GM19351 (cell line): ENCODE data around the gene MYOG.

Source experiments
- ATAC-seq: cut with Tn5 transposase; IDR thresholded peaks from one replicate; pipeline ENCODE4 v1.9.1; 2021; ENCODE audit warnings: mild to moderate bottlenecking, moderate library complexity; ENCODE audit not compliant: unreplicated experiment

MYOG gene

GRCh38 chr1:203072911-203073310, 12.9 kb downstream of the MYOG start:
- ATAC-seq, result no peak

- no peak for ATAC-seq
These were observed 13.7 kb downstream of the MYOG start for GRCh38 chr1:203072002-203072602.

DNA sequence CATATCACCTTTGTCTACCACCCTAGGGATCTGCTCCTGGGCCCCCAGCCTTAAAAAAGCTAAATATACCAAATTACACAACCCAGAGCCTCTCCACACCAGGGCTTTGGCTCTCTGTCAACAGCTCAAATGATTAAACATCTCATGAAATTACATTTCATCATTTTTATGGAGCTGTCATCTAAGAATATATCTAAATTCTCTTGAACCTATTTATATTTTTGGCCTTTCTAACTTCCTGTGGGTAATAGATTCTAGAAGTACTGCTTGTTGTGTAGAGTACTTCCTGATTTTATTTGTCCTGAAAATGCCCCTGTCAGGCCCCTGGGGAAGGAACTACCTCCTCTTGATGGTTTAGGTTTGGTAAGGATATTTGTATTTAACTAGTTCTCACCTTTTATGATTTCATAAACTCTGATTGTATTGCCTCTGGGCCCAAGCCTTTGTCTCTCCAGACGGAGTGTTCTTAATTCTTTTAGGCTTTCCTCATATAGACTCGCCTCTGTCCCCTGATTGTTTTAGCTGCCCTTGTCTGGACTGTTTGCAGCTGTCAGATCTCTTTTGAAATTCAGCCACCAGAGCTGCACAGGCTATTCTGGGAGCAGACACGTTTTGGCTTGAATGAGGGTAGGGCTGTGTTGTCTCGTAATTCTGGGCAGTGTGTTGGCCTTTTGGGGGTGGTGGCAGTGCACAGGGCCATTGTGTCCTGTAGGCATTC, 16.6 kb downstream of the MYOG start:
- ATAC-seq, result no peak

- ATAC-seq, result no peak
These were observed 18.8 kb downstream of the MYOG start for GRCh38 chr1:203066965-203067364.

DNA sequence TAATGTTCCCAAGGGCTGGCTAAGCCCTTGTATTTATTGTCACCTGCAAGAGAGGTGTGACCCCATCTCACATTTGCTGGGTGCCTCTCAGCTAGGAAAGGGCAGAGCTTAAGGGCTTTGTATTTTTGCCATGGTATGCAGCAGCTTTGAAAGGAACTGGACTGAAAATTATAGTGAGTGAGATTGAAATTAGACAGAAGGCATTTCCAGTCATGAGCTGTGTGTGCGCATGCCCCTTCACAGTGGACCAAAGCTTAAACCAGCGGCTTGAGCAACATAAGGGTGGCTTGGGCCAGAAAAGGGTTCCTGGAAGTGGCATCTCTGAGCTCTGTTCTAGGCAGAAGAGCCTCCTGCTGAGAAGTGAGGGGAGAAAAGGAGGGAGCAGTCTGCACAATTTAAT, 19.8 kb downstream of the MYOG start:
- ATAC-seq, result no peak

GRCh38 chr1:203065191-203065590, 20.6 kb downstream of the MYOG start:
- ATAC-seq, result no peak

DNA sequence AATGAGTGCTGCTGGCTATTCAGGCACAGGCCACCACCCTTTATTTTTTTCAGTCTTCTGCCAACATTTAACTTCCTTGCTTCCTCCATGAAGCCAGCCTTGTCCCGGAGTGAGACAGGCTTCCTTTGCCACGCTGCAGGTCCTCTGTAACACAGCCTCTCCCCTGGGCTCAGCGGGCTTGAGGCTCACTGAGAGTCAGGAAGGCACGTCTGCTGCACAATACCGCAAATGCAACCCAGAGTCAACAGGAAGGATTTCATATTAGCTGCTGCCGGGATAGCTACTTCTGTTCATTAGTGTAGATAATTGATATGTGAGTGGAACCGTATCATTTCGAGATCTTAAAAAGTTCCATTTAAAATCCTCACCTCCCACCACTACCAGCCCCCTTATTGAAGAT, 22.5 kb downstream of the MYOG start:
- no peak for ATAC-seq

- no peak for ATAC-seq
These were observed 25.7 kb downstream of the MYOG start for GRCh38 chr1:203060115-203060514.

- ATAC-seq, result no peak
These were observed 26.3 kb downstream of the MYOG start for GRCh38 chr1:203059485-203059884.

- no peak for ATAC-seq
These were observed 27.2 kb downstream of the MYOG start for GRCh38 chr1:203058676-203058935.

DNA sequence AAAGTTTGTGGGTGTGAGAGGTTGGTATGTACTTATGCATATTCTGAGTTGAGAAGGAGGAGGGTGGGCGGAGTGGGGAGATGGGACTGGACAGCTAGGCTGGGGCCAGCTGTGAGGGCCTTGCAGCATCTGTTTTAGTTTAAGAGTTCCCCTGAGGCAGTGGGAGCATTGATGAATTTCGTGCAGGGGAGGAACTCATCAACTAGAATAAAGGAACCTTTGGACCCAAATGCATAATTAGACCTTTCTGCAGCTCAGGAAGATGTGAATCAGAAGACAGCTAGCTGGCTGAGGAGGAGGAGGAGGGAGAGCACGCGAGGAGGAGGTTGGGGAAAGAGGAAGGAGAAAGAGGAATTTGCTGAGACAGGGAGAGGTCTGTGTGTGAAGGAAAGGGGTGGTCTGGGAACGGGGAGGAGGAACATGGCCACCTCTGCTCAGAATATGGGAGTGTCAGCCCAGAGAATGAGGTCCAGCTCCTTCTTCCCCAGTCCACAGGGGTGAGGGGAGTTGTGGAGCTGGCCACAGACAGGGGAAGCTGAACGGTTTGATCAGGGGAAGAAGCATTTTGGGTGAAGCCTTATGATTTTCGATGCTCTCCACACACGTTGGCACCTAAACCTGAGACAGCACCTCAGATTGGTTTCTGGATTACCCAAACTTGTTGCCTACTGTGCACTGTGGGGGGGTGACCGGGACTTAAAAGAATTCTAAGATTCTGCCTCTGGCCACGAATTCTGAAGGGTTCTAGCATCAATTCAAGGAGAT, 27.7 kb downstream of the MYOG start:
- no peak for ATAC-seq

DNA sequence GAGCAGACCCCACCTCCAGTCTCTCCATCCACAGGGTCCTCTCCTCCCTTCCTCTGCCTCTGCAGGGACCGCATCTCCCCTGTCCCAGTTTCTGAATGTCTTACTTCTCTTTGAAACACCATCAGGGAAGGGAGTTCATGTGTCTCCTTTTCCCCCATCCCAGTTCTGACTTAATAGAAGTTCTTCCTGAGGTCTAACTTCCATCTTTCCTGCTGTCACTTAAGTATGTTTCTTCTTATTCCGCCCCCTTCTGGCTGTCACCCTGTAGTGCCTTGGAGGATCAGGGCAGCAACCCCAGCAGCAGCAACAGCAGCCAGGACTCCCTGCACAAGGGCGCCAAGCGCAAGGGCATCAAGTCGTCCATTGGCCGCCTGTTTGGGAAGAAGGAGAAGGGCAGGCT, 29.3 kb downstream of the MYOG start:
- no peak for ATAC-seq

DNA sequence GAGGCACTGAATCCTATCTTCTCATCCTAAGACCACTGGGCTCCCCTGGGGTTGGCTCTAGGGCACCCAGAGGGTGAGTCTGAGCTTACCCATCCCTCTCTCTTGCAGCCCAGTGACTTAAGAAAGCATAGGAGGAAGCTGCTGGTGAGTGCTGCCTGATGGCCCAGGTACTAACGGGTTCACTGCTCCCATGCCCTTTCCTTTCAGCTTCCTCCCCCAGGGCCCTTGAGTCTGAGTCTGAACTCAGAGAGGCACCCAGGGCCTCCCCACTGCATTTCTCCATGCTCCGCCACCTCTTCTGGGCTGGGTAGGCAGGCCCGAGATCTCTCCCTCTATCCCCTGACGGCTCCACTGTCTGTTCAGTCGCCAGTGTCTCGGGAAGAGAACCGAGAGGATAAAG, 29.8 kb downstream of the MYOG start:
- ATAC-seq, result no peak

- no peak for ATAC-seq
These were observed 30.5 kb downstream of the MYOG start for GRCh38 chr1:203055161-203055799.

DNA sequence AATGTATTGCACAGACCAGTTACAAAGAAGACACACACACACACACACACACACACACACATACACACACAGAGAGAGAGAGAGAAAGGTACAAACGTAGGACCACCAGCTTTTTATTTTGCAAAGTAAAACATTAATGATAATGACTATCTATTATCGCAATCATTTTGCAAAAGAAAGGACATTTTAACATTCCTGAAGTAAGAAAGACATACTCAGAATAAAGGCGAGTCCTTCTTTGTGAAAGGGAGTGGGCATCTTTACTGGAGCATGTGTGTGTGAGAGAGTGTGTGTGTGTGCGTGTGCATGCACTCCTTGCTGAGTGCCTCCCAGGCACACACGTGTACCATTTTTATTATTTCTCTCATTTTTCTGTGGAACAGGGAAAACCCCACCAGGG, 31.2 kb downstream of the MYOG start:
- ATAC-seq, result no peak

GRCh38 chr1:203054184-203054583, 31.6 kb downstream of the MYOG start:
- ATAC-seq, result no peak

DNA sequence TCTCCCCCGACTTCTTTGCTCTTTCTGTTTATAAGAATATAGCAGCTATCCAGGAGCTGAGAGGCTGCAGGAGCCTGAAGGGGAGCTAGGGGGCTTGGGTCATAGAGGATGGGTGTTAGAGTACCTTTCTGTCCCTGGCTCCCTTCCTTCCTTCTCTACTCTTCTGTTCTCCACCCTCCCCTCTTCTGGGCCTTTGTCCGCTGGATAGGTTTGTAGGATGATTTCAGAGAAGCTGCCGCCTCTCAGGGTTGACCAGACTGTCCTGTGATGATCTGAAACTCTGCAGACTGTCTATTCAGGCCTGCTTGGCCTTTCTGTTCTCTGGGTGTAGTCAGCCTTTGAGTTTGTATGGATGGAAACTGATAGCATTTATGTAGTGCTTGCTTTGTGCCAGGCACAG, 33.2 kb downstream of the MYOG start:
- ATAC-seq, result no peak

- no peak for ATAC-seq
These were observed 33.9 kb downstream of the MYOG start for GRCh38 chr1:203051841-203052324.

DNA sequence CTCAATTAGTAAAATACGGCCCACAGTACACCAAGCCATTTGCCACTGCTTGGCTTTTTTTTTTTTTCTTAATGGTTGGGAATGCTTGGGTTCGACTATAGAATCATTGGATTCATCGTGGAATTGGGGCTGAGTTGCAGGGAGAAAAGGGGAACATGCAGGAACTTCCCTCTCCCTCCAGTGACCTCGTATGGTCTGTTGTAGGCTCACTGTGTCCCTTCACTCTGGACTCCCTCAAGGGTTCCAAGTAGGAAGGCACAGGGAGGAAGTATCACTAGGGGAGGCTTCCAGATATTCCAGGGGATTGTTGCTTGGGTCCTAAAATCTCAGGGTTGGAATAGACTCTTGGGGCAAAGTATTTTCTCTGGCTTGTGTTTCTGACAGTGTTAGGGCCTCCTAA, 35.0 kb downstream of the MYOG start:
- ATAC-seq, result no peak

DNA sequence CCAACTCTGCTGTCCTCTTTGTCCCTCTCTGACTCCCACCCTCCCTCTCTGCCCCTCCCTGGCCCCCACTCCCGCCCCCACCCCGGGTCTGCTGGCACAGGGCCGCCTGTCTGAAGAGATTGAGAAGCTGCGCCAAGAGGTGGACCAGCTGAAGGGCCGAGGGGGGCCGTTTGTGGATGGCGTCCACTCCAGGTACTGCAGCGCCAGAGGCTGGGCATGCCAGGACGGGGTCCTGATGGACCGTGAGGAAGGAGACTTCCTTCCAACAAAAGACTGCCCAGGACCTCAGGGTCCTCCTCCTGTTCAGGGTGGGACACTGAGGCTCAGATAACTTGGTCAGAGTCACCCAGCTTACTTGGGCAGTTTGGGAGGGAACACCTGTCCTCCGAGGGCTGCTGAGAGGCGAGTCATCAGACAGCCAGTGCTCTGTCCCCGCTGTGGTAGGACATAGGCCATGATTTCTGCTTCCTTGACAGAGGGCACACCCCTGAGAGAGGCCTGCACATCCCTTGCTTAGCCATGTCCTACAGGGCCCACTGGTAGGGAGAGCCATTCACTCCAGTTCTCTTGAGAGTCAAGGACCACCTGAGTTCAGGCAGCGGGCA, 36.1 kb downstream of the MYOG start:
- ATAC-seq, result no peak

DNA sequence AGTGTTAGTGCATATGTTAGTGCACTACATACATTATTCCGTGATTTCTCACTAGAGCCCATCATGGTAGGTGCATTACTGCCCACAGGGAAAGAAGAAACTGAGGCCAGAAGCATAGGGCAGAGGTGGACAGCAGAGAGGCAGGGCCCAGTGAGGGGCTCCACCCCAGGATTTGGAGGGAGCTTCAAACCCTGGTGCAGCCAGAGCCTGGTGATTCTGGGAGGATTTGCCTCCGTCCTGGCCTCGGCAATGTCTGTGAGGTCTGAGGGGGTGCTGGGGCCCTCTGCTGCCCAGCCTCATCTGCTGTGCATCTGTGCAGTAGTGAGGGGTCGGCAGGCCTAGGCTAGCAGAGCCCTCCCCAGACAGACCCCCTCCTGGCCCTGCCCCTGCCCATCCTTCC, 36.7 kb downstream of the MYOG start:
- no peak for ATAC-seq
